Measurements from ENCODE around the gene MRPS22.

MRPS22 gene

DNA sequence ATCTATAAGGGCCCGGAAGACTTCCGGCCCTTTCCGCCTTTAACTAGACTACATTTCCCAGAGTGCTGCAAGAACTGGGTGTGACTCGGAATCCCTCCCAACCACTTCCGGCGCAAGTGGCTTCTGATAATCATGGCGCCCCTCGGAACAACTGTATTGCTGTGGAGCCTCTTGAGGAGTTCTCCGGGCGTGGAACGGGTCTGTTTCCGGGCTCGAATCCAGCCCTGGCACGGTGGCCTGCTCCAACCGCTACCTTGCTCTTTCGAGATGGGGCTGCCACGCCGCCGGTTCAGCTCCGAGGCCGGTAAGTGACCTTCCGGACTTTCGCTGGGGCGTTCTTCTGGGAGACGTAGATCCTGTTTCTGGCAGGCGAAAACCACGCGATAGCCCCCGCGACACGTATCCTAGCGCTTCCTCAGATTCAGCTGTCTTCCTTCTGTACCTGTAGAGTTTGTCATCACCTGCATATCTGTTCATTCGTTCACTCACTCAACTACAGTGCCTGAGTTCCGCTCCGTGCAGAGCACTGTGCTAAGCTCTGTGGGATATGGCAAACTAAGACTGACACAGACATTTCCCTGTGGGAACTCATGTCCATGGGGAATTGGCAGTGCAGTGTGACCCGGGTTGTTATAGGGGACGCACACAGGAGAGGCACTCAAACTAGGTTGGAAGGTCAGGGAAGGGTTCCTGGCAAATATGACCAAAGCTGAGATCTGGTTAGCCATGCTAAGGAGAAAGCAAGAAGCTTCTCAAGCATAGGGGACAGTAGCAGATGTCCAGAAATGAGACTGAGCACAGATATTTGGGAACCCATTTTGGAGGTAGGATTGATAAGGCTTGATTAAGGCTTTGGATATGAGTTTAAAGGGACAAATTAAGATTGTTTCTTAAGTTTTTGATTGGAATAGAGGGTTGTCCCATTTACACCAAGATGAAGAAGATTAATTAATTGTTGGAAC, at the start of gene MRPS22:
Gene MRPS22 (plus strand): TSS at position 126 of the 962 bp plus-strand sequence. CDS start 7 bp downstream, at position 133.
- peak; percentile 91 for DNase-seq (ENCODE audit: low read depth)

DNA sequence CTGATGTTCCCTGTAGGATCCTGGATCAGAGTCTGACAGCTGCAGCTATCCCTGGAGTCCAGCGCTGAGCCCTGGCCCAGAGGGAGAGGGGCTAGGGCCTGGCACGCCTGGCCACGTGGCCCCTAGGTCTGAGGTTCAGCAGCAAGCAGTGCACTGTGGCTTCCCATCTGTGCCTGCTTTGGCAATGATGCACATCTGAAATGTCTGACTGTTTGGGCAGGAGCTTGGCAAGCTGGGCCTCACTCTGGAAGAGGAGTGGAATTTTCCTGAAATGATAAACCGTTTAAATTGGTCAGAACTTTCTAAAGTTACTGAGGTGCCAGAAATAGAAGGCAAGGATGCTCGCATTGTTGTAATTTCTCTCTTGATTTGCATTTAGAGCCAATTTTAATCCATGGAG, 48.8 kb upstream of the MRPS22 start:
- DNase-seq (ENCODE audit: low read depth) = no peak

DNA sequence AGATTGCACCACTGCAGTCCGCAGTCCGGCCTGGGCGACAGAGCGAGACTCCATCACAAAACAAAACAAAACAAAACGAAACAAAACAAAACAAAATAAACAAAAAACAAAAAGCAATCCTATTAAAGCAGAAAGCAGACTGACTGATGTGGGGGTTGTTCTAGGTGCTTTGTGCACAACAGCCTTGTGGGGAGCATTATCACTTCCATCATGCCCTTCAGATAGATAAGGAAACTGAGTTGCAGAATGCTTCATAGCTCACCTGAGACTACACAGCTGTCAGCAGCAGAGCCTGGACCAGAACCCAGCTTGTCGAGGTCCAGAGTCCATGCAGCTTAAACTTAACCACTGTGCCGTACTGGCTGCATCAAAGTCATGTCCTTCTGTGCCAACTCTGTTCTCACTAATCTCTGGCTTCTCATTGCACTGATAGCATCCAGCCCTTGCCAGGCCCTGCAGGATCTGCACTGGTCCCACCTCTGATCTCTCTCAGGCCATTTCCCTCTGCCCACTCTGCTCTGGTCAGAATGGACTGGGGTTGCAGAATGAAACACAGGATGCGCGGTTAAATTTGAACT, 47.6 kb upstream of the MRPS22 start:
- no peak for DNase-seq (ENCODE audit: low read depth)

DNA sequence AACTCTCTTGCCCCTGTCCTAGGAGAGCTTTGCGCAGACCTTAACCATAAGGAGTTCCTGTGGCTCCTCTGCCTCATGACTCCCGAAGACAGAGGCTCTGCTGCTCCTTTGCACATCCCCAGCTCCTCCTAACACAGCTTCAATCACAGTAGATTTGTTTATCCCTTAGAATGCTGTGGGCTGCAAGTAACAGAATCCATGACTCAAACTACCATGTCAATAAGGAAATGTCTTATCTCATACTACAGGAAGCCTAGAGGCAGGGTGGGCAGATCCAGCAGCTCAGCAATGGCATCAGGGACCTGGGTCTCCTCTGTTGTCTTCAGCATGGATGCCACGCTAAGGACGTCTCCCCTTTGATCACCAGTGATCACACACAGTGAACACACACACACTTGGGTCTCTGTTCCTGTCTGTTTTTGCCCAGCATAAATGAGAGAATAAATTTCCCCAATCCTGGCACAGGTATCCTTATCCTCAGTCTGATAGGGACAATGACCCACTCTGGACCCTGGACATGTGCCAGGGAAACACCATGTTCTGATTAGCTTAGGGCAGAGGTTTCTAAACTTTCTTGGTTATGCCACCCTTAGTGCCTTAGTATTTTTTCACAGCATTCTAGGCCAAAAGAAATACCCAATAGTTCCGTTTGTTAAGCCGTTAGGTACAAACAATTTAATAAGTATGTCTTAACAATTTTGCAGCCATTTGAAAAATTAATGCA, 46.1 kb upstream of the MRPS22 start:
- DNase-seq (ENCODE audit: low read depth) = peak; percentile 60

DNA sequence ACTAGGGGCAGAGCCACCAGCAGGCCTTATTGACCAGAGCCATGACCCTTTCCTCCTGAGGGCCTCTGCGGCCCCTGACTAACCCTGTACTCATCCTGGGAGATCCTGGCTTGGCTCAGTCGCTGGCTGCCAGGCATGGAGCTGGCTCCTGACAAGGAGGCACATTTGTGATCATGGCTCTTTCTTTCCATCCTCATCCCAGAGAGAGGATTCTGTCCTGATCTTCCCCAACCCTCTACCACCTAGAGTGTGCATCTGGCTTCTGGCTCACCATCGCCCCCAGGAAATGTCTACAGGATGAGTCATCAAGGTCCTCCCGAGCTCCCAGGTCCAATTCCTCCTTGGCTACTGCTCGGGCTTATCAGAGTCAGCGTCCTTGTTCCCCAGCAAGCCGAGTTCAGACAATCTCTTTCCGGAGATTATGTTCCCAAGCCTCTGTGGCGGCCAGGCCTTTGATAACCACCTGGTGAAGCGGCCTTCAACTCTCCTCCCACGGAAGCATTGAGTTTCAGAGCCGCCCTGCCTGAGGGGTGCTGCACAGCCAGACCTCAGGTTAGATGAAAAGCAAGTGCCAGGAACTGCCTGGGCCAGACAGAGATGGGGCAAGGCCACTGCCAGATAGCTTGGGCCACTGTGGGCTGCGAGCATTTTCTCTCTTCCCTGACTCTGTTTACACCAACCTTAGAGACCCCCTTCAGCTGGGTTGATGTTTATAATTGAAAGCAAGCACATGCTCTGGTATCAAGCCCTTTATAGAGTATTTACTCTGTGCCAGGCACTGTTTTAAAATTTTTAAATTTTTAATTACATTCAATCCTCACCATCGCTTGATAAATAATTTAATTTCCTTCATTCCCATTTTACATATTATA, 44.3 kb upstream of the MRPS22 start:
- peak; percentile 80 for DNase-seq (ENCODE audit: low read depth)

DNA sequence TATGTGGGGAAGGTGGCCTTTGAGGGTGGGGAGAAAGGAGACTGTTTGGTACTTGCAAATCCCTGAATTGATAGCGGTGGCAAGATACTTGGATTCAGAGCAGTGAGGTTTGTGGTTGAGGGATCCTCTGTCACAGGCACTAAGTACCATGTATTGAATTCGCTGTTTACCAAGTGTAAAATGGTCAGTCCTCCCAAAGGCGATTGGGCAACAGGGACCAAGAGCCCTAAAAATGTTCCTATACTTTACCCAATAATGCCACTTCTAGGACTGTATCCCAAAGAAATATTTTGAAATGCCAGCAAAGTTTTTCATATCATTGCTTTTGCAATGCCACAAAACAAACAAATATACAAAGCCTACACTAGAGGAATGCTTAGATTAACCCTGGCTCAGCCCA, 43.4 kb upstream of the MRPS22 start:
- DNase-seq (ENCODE audit: low read depth) = no peak

DNA sequence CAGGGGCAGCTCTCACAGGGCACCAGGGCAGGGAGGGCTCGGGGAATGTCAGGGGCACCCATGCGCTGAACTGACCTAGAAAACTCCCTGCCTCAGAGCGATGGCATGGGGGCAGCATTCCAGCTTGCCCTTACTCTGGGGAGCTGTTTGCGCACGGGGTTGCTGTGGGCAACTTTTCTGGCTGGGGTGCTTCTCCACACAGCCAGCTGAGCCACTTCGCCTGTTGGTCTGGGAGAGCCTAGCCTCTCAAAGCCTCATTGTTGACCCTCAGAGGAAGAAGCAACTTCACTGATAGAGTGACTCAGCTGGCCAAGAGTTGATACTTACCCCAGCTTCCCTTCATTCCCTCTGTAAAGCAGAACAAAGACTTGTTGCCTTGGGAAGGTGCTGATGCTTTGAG, 42.6 kb upstream of the MRPS22 start:
- peak; percentile 66 for DNase-seq (ENCODE audit: low read depth)

DNA sequence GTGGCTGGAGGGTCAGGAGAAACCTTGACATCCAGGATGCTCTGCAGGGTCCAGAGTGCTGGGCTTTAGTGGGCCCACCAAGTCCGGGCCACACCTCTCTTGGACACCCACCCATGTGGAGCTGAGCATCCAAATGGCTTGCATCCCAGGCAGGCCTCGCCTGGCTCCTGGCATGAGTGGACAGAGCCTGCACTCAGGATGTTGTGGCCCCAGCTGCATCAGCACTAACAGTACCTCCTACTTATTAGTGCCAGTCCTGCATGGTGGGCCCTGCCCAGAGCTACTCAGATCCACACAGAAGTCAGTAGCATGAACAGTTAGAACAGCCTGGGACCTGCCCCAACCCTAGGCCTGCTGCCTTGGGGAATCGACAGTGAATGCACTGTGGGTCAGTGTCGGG, 42.2 kb upstream of the MRPS22 start:
- no peak for DNase-seq (ENCODE audit: low read depth)

DNA sequence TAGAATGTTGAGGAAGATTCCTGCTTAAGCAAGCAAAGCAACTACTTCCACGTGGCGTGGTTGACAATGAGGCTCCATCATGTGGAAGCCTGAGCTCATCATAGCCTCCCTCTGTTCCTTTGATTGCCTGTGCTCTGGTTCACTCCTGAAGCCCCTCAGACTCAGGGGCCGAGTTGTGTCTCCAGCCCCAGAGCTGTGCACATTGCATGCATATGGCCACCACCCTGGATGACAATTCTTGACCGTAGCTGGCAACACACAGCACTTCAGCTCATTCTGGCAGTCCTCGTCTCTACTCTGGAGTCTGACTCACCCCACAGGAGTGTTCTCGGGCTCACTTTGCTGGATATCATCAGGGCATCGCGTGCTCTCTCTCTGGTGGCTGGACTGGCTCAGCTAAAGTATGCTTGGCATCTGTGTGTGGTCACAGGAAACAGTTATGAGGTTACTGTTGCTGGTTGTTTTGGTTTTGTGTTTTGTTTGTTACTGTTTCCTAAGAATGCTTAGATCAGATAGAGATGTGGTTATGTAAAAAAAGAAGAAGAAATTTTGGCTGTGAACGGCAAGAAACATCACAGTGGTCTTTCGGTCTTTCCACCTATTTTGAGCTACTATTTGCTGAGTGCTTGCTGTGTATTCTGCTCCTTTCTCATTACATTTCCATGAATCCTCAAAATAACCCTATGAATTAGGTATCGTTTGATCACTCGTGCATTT, 41.6 kb upstream of the MRPS22 start:
- DNase-seq (ENCODE audit: low read depth) = peak; percentile 100

DNA sequence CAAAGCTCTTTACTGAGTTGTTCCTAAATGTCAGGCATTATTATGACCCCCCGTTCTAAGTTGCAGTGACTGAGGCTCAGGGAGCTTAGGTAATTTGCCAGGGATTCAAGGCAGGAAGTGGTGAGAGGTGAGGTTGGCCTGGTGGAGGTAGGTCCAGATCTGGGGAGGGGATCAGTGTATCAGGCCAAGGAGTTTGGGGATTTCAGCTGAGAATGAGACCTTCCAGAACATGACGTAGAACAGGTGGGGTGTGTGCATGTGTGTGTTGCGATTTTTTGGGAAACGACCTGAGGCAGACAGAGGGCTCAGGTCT, 41.1 kb upstream of the MRPS22 start:
- DNase-seq (ENCODE audit: low read depth) = no peak

DNA sequence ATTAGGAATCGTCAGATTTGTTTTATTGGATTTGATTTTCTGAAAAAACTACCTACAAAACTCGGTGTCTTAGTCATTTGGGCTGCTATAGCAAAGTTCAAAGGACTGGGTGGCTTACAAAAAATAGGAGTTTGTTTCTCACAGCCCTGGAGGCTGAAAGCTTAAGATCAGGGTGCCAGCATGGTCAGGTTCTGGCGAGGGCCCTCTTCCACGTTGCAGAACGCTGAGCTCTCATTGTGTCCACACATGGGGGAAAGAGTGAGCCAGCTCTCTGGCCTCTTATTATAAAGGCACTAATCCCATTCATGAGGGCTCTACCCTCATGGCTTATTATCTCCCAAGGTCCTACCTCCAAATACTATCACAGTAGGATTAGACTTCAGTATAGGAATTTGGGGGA, 40.6 kb upstream of the MRPS22 start:
- DNase-seq (ENCODE audit: low read depth) = no peak

DNA sequence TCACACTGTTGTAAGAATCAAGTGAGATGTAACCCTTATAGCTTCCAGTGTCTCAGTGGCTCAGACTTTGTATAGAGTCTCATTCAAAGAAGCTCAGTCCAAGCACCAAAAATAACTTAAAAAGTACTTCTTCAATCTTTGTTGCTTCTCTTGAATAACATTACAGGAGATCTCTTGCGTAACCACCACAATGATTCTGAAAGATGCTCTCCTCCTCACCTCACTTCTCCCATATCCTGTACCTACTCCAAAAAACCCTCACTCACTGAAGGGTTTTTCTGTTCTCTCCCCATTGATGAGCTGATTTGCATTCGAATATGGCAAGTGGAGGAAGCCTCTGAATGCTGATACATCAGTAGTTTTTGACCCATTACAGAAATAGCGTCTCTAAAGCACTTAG, 39.4 kb upstream of the MRPS22 start:
- no peak for DNase-seq (ENCODE audit: low read depth)

DNA sequence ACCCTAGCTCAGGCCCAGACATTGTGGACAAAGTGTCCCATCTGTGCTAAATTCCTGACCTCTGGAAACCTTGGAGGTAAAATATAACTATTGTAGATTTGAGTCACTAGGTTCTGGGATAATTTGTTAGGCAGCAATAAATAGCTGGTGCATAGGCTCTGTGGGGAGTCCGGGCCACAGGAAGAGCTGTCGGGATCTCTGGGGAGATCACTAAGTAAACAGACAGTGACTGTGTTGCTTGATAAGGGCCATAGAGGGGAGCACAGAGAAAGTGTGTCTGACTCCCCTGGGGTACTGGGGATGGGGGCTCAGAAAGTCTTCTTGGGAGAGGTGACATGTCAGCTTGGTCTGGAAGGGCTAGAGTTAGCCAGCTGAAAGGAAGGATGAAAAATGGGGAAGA, 37.7 kb upstream of the MRPS22 start:
- no peak for DNase-seq (ENCODE audit: low read depth)

DNA sequence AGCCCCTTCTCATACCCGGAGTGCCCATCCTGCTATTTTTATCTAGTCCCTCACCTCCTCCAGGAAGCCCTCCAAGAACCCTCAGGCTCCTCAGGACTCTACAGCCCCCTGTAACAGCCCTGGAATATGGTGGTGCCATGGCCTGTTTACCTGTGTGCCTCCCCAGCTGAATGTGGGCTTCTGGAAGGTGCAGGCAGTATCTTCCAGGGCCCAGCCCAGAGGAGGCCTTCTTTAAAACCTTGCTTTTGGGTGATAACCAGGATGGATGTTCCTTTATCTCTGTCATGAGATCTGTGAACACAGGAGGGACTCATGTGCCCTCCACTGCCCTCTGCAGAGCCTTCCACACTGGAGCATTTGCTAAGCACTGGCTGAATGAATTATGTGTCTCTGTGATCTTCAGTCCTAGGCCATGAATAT, 36.7 kb upstream of the MRPS22 start:
- peak; percentile 39 for DNase-seq (ENCODE audit: low read depth)

DNA sequence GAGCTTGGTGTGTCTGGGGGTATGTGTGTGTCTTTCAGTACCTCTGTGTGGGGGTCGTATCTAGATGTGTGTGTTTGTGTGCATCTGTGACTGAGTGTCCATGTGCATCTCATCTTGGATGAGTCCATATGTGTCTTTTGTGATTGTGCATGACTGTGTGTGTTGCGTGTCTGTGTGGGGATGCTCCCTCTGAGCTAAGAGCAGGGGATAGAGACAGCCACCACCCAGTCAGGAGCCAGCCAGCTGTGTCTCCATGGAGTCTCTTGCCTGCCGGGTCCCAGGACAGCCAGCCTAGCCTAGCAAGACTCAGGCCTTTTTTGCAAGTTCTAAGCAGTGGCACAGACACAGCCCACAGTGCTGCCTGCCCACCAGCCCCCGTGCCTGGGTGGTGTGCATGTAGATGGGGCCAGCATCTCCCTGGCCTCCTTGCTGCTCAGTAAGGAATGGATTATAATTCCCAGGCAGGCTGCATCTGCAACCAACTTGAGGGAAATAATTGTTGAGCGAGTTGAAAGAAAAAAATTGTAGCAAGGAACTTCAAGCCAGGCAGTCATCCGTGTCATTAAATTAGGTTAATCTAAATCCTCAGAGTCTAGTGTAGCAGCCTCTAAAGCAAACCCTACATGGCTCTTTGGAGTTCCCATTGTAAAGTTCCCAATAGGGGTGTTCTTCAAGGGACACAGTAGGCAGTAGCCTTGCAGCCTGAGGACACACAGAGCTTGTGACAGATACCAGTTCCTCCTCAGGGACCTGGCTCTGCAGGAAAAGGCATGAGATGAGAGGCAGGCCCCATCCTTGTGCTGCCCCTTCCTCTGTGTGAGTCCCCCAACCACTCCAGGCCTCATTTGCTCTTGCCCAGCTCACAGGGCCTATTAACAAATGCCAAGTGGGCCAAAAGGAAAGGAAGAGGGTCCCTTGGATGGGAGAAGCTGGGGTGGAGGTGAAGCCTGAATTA, 35.9 kb upstream of the MRPS22 start:
- DNase-seq (ENCODE audit: low read depth) = no peak

DNA sequence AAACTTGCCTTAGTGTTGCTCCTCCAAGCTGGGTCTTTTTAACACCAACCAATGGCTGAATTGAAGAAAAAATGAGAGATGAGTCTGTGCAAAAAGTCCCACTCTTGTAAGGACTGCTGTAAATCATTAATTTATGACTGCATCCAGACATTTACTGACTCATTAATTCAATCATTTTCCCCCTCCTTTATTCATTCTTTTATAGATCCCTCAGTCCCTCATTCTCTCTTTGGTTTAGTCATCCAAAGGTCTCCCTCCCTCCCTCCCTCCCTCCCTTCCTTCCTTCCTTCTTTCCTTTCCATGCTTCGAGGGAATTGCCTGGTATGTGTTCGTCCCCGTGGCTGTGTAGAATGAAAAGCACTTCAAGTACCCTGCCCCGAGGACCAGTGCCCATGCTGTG, 35.3 kb upstream of the MRPS22 start:
- DNase-seq (ENCODE audit: low read depth) = peak; percentile 73

DNA sequence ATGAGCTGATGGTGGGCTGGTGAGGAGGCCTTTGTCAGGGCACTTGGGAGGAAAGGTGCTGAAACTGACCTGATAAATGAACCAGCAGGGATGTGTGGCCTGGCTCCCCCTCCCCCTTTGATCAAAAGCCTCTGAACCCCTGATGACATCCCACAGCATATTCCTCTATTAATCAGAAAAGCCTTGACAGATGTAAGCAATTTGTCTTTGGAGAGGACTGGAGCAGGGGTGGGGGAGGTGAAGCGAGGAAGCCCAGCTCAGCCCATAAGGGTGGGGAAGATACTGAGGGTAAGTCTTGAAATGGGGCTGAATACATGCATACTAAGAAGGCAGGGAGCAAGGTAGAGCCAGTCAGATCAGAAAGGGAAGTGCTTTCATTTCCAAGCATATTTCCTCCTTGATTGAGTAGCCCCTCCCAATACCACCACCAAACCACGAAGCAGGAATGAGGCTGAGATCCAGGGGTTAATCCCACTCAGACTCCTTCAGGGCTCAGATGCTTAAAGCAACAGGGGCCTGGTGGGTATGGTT, 34.7 kb upstream of the MRPS22 start:
- peak; percentile 48 for DNase-seq (ENCODE audit: low read depth)

DNA sequence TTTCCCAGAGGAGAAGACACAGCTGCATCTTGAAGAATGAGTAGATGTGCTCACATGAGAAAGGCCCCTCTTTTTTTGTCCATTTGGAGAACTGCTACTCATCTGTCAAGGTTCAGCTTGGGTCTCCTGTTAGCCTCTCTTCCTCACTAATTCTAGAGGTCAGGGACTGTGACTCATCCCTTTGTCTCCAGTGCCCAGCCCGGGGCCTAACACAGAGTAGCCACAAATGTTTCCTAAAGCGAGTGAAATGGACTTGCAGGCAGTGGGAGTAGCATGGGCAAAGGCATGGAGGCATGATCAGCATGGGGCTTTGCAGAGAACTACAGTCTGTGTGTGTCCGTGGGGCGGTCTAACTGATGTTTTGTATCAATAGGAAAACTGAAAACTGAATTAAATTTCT, 33.9 kb upstream of the MRPS22 start:
- DNase-seq (ENCODE audit: low read depth) = peak; percentile 84

DNA sequence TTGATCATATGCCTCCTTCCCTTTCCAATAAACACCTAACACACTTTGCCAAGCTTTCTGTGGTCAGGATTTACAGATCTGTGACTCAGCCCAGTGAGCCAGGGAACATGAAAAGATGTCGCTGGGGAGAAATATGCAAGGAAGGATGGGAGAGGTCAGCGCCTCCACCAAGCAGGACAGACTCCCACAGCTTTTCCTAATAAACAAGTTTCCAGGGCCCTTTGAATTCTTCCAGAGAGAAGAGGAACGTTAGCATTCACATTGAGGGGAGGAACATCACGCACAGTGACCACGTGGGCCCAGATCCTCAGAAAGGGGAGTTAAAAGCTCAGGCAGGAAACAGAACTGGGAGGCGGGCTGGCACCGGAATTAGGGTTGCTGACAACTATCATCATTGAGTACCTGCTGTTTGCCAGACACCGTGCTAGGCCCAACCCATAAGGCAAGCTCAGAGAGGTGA, 33.3 kb upstream of the MRPS22 start:
- peak; percentile 99 for DNase-seq (ENCODE audit: low read depth)

DNA sequence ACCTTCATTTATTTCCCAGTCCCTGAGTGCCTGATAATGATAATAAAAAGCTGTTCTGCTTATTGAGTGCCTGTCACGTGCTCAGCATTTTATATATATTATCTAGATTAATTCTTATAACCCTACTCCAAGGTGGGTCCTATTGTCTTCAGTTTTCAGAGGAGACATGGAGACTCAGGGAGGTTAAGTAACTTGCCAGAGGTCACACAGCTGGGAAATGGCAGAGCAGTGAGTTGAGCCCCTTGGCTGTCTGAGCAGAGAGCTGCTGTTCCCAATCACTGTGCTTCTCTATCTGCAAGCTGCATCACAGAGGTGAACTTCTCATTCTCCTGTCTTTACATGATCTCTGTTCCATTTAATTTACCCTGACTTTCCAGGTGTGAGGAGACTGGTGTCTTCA, 32.3 kb upstream of the MRPS22 start:
- no peak for DNase-seq (ENCODE audit: low read depth)
